HEK293T (cell line): ENCODE data around the gene AK1.

Source experiments
- CTCF ChIA-PET: fragments of 350-600 bp; formaldehyde crosslinking; extraction: SDS; loops from one replicate; lab custom pipeline; 2021; ENCODE audit warnings: antibody characterized with exemption, inconsistent platforms; lab: Yijun Ruan, JAX
- POLR2A ChIA-PET: fragments of 350-600 bp; formaldehyde crosslinking; extraction: SDS; loops from one replicate; lab custom pipeline; 2020; ENCODE audit warnings: antibody characterized with exemption, inconsistent platforms; lab: Yijun Ruan, JAX
- DNase-seq: peaks from one replicate; pipeline ENCODE4 v3.0.0; 2012; ENCODE audit warnings: mixed read lengths; ENCODE audit errors: extremely low spot score
- ARNT ChIP-seq: fragments of 450-650 bp; IDR thresholded peaks from 2 replicates; pipeline ENCODE4 v1.6.1; 2017; ENCODE audit warnings: mild to moderate bottlenecking
- BHLHE40 ChIP-seq: fragments of 450-650 bp; IDR thresholded peaks from 2 replicates; pipeline ENCODE4 v1.6.1; 2016; ENCODE audit warnings: mild to moderate bottlenecking, moderate library complexity, borderline replicate concordance
- CTBP1 ChIP-seq: fragments of 450-650 bp; IDR thresholded peaks from 2 replicates; pipeline ENCODE4 v1.6.1; 2016; ENCODE audit warnings: borderline replicate concordance
- ELF4 ChIP-seq: fragments of 450-650 bp; IDR thresholded peaks from 2 replicates; pipeline ENCODE4 v1.6.1; 2017; ENCODE audit warnings: antibody characterized with exemption
- FOXA1 ChIP-seq: fragments of 450-650 bp; IDR thresholded peaks from 2 replicates; pipeline ENCODE4 v1.6.1; 2016; ENCODE audit warnings: mild to moderate bottlenecking
- FOXK2 ChIP-seq: fragments of 450-650 bp; IDR thresholded peaks from 2 replicates; pipeline ENCODE4 v1.6.1; 2016; ENCODE audit warnings: mild to moderate bottlenecking
- FOXM1 ChIP-seq: fragments of 450-650 bp; IDR thresholded peaks from 2 replicates; pipeline ENCODE4 v1.6.1; 2017; ENCODE audit warnings: mild to moderate bottlenecking, borderline replicate concordance
- HDGF ChIP-seq: fragments of 450-650 bp; IDR thresholded peaks from 2 replicates; pipeline ENCODE4 v1.6.1; 2017; ENCODE audit warnings: antibody characterized with exemption, borderline replicate concordance
- L3MBTL2 ChIP-seq: fragments of 450-650 bp; conservative IDR thresholded peaks from 2 replicates; pipeline ENCODE4 v1.6.1; 2016; ENCODE audit warnings: mild to moderate bottlenecking
- LEF1 ChIP-seq: fragments of 450-650 bp; IDR thresholded peaks from 2 replicates; pipeline ENCODE4 v1.6.1; 2017; ENCODE audit warnings: mild to moderate bottlenecking, borderline replicate concordance
- NFRKB ChIP-seq: fragments of 450-650 bp; IDR thresholded peaks from 2 replicates; pipeline ENCODE4 v1.6.1; 2016; ENCODE audit warnings: mild to moderate bottlenecking, moderate library complexity
- SP1 ChIP-seq: fragments of 450-650 bp; IDR thresholded peaks from 2 replicates; pipeline ENCODE4 v1.6.1; 2017
- SUZ12 ChIP-seq: fragments of 450-650 bp; IDR thresholded peaks from 2 replicates; pipeline ENCODE4 v1.6.1; 2016; ENCODE audit warnings: mild to moderate bottlenecking
- TARDBP ChIP-seq: fragments of 450-650 bp; IDR thresholded peaks from 2 replicates; pipeline ENCODE4 v1.6.1; 2016
- ZNF384 ChIP-seq: fragments of 450-650 bp; IDR thresholded peaks from 2 replicates; pipeline ENCODE4 v1.6.1; 2016
- TF ChIP-seq, protein P1 (sequence below): fragments of 450-650 bp; IDR thresholded peaks from 2 replicates; pipeline ENCODE4 v1.6.1; 2016

The AK1 gene

DNA sequence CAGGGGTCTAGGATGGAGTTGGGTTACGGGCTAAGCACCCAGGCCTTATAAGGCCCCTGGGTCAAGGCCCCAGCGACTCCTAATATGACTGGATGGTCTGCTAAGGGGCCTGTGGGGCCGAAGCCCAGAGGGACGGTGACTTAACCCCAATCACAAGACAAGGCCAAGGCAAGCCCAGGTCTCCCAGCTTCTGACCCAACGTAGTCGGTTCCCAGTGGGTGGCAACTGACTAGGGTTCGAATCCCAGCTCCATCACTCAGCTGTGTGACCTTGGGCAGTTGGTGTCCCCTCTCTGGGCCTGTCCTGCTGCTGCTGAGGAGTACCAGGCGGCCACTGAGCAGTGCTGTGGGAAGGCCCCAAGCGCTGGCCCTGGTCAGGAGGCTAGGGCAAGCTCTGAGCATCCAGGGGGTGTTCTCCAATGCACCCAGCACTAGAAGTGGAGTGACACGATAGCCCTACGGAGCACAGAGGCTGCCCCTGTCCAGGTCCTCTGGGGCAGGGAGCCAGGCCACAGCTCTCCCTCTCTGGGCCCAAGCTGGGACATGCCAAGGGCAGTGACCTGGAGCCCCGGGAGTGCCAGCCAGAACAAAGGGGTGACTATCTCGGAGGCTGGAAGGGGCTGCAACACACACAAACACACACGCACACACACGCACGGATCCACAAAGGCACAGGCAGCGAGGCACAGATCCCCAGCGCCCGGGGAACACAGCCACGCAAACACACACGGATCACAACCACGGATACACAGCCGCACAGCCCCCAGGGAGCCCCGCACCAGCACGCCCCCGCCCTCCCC, 512 bp downstream of the AK1 start:
- DNase-seq, result no peak
- CTCF ChIA-PET, result no interaction called here
- POLR2A ChIA-PET, result interaction anchor here (1.1 to 1.7 kb wide), 2 partner anchors 20 to 40 kb away, joined by 3 to 6 read pairs; partner anchors contain the start of gene ST6GALNAC4
- TF ChIP-seq HDGF (no peak), NFRKB (no peak), ZNF384 (no peak), TARDBP (no peak), LEF1 (no peak), L3MBTL2 (no peak), CTBP1 (no peak), SP1 (no peak), ARNT (no peak), FOXM1 (no peak), ELF4 (no peak), BHLHE40 (no peak), SUZ12 (no peak)
- TF ChIP-seq, protein P1, sequence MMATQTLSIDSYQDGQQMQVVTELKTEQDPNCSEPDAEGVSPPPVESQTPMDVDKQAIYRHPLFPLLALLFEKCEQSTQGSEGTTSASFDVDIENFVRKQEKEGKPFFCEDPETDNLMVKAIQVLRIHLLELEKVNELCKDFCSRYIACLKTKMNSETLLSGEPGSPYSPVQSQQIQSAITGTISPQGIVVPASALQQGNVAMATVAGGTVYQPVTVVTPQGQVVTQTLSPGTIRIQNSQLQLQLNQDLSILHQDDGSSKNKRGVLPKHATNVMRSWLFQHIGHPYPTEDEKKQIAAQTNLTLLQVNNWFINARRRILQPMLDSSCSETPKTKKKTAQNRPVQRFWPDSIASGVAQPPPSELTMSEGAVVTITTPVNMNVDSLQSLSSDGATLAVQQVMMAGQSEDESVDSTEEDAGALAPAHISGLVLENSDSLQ, result no peak

DNA sequence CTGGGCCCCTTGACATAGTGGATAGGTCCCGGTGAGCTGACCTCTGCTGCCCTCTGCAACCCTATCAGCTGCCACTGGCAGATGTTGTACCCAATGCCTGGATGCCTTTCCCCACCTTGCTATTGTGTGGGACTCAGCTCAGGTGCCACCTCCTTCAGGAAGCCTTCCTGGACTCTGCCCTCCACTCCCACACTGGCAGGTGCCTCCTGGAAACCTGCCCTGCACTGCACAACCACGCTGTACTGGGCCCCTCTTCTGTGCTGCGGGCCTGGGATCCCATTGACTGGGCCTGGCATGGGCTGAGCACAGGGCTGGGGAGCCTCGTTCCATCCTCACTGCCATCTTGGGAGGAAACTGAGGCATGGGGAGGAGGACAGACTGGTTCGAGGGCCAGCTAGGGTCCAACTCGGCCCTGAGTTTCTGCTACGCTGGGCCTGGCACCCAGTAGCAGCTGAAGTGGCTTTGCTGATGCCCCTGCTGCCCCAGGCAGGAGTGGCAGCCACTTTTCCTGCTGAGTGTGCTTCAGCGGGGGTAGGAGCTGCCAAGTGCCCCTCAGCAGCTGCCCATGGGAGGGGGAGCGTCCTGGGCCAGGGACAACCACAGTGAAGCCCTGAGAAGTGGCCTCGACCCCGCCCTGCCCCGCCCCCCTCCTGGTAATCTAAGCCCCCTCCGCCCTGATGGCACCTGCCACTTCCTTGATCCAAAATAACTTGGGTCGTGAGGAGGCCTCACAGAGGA, 1.3 kb downstream of the AK1 start:
- POLR2A ChIA-PET, result interaction anchor here (1.1 kb wide), 1 partner anchor 21 kb away, joined by 3 read pairs; no protein-coding TSS in a partner anchor
- TF ChIP-seq SUZ12 (no peak), ARNT (no peak), FOXA1 (no peak), ZNF384 (no peak), CTBP1 (no peak), TARDBP (no peak), L3MBTL2 (no peak), SP1 (no peak), FOXM1 (no peak)
- TF ChIP-seq, protein P1, result no peak
- no peak for DNase-seq
- CTCF ChIA-PET, result no interaction called here

DNA sequence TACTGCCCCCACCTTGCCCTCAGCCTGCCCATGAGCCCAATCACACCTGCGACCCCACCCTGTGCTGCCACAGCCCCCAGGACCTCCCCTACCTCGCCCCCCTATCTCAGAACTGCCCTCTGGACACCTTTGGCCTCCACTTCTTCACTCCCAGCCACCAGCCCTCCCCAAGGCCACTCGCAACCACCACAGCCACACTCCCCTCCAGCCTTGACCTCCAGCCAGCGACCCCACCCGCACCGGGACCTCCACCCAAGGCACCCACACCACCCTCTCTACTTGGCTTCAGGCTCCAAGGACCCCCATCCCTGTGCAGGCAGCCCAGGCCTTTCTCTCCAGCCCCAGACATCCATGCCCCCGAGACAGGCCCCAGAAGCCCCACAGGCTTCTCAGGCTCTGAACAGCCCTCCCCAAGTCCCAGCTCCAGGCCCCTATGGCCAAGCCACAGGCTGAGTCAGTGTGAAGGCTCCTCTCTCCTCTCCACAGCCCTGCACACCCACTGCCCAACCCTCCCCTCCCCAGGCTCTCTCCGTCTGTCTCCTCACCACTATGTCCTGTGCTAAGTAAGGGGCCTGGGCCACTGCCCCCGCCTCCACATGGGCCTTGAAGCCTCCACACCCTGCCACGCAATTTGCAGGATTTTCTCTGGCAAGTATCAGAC, 2.0 kb downstream of the AK1 start:
- ChIA-PET CTCF (no interaction called here), POLR2A (no interaction called here)
- DNase-seq, result no peak
- TF ChIP-seq FOXK2 (no peak), TARDBP (no peak), LEF1 (no peak), ARNT (no peak), ZNF384 (no peak), BHLHE40 (no peak), L3MBTL2 (no peak), ELF4 (no peak), CTBP1 (no peak), SP1 (no peak)
- TF ChIP-seq, protein P1, result no peak

- no peak for DNase-seq
- ChIA-PET POLR2A (interaction anchor here (0.6 kb wide), 1 partner anchor 134 kb away, joined by 3 read pairs; no protein-coding TSS in a partner anchor), CTCF (interaction anchor here (1.5 kb wide), 1 partner anchor 140 kb away, joined by 4 read pairs; the partner anchor contains the start of gene TOR2A)
- TF ChIP-seq TARDBP (no peak), LEF1 (no peak), CTBP1 (no peak), ARNT (no peak), SUZ12 (no peak), L3MBTL2 (no peak), ELF4 (no peak), NFRKB (no peak), ZNF384 (no peak), FOXK2 (no peak), FOXA1 (no peak)
Observed at GRCh38 chr9:127874301-127875221, 2.9 kb downstream of the AK1 start.
